Endothelial cell of hepatic sinusoid (primary cell): Measurements from ENCODE around the gene BAAT.
"Not testable (repeated sequence)": the region's sequence is repeated elsewhere in the genome, so short reads cannot be mapped to it uniquely, and the experiment has no call there.

Experiments
- in situ Hi-C: cut with HindIII; loops from 2 replicates; pipeline ENCODE4 v1.10.0; 2017; ENCODE audit warnings: low sequenced_read_pairs

BAAT gene

GRCh38 chr9:101365181-101365580 is 19.6 kb downstream of the BAAT start:
- in situ Hi-C loops: no loop called here

GRCh38 chr9:101362450-101362849 is 22.4 kb downstream of the BAAT start:
- in situ Hi-C loops: no loop called here

- in situ Hi-C loops: no loop called here
Measured at GRCh38 chr9:101360647-101361046, 24.2 kb downstream of the BAAT start.

DNA sequence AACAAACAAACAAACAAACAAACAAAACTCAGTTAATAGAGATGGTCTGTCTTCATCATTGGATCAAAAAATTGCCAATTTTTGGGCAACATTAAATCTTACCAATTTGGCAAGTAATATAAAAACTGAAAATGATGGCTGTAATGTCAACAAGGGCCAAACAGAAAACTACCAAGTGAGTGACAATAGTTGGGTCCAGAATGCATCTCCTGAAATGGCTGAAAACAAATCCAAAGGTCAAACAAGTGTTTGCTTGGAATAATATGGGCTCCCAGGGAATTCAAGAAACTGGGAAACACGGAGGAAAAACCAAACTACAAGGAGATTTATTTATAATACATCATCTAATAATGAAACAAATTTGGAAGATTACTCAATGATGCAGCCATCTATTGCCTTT is 25.1 kb downstream of the BAAT start:
- in situ Hi-C loops: no loop called here

GRCh38 chr9:101356619-101357018 is 28.2 kb downstream of the BAAT start:
- in situ Hi-C loops: no loop called here

DNA sequence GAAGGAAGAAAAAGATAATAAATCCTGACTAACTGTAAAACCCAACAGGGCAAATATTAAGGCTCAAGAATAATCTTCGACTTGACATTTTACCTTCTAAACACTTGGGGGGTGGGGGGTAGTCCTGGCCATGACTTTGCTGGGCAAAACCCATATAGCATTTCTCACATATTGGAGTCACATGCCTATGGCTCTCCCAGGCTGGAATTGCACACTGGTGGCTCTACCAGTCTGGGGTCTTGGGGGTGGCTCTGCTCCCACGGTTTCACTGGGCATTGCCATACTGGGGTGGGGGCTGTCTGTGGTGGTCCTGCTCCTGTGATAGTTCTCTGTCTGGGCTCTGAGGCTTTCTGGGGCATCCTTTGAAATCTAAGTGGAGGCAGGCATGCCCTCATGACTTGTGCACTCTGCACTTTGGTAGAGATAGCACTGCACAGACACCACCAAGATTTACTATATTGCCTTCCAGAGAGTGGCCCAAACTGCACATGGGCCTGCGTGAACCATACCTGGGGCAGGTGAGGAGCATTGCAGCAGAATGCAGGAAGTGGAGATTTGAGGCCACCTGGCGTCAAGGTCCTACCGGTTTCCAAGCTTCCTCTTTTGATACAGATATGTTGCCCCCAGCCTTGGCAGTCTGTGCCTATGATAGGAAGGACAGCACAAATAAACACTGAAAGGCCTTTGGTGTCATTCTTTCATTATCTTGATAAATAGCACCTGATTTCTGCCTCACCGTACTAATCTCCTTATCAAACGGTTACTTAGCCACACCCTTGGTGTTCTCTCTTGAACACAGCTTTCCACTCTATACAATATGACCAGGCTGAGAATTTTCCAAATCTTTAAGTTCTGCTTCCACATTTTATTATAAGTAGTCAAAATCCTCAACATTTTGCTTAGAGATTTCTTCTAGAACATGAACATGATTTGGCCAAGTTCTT is 29.8 kb downstream of the BAAT start:
- in situ Hi-C loops: no loop called here

DNA sequence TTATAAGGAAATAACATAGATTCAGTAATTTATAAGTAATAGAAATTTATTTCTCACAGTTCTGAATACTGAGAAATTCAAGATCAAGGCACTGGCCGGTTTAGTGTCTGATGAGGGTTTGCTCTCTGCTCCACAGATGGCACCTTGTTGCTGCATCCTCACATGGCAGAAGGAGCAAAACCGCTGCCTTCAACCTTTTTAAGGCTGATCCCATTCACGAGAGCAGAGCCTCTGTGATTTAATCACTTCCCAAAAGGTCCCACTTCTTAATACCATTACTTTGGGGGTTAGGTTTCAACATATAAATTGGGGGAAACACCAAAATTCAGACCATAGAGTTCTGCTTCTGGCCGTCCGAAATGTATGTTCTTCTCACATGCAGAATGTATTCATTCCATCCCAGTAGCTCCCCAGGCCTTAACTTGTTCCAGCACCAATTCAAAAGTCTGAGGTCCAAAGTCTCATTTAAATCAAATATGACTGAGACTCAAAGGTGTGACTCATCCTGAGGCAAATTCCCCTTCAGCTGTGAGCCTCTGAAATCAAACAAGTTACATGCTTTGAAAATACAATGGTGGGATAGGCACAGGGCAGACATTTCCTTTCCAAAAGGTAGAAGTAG is 30.6 kb downstream of the BAAT start:
- in situ Hi-C loops: no loop called here

DNA sequence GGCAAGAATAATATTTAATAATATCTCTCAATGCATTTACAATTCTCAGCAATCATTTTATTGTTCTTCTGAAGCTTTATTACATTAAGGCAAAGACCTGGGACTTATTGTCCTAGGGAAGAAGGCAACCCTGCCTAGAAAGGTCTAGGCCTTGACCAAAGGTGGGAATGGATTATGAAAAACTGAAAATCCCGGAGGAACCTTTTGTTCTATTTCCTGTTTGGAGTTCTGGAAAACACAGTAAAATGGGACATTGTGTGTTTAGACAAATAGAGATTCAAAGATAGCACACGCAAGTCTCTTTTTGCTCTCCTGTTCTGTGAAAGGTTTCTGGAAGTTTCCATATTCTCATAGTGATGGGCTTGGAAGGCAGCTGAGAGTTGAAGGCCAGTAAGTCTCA is 31.1 kb downstream of the BAAT start:
- in situ Hi-C loops: no loop called here

DNA sequence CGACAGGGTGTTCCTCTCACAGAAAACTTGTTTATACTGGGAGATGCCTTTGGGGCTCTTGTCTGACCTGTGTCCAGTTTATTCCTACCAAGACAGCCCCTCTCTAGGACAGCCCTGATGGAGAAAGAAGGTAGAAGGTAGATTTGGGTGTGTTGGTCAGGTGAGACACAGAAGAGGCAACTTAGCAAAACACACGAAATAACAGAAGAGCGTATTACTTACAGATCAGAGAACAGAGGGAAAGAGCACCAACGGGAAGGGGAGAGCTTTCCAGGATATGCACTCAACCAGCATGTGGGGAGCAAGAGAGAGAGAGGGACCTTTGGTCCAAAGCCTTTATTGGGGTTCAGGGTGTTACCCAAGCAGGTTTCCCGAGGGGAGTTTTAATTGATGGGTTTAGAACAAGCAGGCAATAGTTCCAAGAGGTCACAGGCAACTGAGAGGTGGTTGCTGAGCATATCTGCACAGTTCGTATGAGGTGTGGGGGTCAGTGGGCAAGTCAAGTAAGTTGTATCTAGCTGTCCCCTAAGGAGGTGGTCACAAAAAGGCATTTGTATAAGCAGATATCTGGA is 31.8 kb downstream of the BAAT start:
- in situ Hi-C loops: no loop called here

GRCh38 chr9:101350285-101350684 is 34.5 kb downstream of the BAAT start:
- in situ Hi-C loops: no loop called here

- in situ Hi-C loops: no loop called here
Measured at GRCh38 chr9:101342595-101342994, 42.2 kb downstream of the BAAT start.

GRCh38 chr9:101341958-101342357 is 42.8 kb downstream of the BAAT start:
- in situ Hi-C loops: no loop called here

DNA sequence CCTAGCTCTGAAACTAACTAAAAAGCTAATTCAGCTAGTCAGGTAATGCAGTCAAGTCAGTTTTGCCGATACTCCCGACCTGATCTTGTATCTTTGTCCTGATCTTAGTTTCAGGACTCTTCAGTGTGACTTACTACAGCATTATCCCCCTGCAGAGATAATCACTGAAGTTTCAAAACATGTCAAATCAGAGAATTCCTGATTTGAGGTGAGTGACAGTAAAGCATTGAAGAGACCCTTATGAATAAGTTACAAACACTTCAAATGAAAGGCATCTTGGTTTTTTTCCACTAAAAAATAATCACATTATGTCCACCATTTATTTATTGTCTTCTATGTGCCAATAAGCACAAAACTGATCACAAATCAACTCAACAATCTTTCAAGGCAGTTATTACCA is 47.6 kb downstream of the BAAT start:
- in situ Hi-C loops: no loop called here

GRCh38 chr9:101336091-101336490 is 48.7 kb downstream of the BAAT start:
- in situ Hi-C loops: no loop called here

DNA sequence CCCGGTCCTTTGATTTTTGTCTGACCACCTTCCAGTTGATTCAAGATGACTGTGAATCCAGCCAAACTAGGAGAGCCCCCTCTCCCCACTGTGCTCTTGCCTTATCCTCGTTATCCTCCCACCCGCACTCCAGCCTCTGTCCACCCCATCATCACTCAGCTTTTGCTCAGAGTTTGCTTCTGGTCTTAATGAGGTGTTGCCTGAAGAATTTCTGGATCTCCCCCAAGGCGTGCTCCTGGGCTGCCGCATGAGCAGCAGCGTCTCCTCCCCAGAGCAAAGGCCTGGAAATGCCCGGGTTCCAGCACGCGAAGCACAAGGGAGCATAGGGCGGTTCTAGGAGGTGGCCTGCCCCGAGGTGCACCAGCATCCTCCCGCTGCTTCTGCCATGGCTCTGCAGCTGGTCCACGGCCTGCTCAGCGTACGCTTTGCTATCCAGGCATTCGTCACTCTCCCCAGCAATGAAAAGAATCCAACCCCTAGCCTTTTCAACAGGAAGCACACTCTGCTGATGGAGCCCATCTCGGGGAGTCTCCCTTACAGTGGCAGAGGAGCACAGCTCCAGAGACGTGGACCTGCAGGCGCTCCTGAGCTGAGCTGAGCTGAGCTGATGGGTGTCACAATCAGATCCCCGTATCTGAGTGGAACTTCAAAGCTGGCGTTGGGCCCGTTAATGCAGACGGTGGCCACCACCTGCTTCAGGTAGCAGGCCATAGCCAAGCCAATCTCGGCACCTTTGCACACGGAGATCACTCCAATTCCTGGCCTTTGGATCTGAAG is 50.7 kb downstream of the BAAT start:
- in situ Hi-C loops: no loop called here

- in situ Hi-C loops: no loop called here
Measured at GRCh38 chr9:101333490-101333889, 51.3 kb downstream of the BAAT start.

GRCh38 chr9:101332362-101332761 is 52.4 kb downstream of the BAAT start:
- in situ Hi-C loops: no loop called here

GRCh38 chr9:101327422-101327909 is 57.3 kb downstream of the BAAT start:
- in situ Hi-C loops: not testable (repeated sequence)

DNA sequence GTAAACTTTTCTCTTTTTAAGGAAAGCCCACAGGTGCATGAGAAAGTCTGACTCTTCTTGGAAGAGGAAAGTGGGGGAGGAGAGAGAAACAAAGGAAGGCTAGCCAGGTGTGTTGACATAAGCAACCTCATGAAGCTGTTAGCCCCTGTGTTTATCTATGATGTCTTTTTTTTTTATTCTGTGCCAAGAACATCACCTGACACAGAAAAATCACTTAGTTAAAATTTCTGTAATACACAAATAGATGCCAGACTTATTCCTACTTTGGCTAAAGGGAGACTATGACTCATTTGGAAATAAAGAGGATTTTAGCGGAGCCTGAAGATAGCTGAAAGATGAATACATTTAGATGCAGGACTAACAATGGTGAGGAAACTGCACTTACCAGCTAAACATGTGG is 58.3 kb downstream of the BAAT start:
- in situ Hi-C loops: no loop called here

DNA sequence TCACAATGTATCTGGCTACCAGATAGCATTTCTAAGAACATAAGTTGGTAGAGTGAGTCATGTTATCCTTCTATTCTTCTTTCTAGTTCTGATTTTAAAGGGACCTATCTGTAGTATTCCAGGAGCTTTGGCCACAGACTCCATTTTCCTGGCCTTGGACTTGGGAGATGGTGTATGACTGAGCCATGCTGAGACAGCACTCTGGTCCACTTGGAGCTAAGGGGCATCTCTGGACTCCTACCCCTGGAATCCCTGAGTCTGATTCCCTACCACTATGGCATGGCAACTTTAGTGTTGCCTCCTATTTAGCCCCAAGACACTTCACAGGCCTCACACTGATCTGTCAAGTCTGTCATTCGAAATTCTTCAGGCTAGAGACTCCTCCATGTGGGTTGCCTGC is 58.8 kb downstream of the BAAT start:
- in situ Hi-C loops: no loop called here

GRCh38 chr9:101325053-101325452 is 59.8 kb downstream of the BAAT start:
- in situ Hi-C loops: no loop called here
